IPS-18a (cell line): Measurements from ENCODE around the gene AK4.

ENCODE experiments used
- H3K27ac ChIP-seq: one replicate; pipeline ENCODE4 v1.5.1; 2013; ENCODE audit warnings: low read length
- H3K27me3 ChIP-seq: one replicate; pipeline ENCODE4 v1.6.1; 2013; ENCODE audit warnings: mild to moderate bottlenecking, low read length; ENCODE audit not compliant: control insufficient read depth, insufficient read depth
- H3K36me3 ChIP-seq: one replicate; pipeline ENCODE4 v1.6.1; 2013; ENCODE audit warnings: low read depth, low read length; ENCODE audit not compliant: control insufficient read depth
- H3K4me1 ChIP-seq: one replicate; pipeline ENCODE4 v1.6.1; 2013; ENCODE audit warnings: low read depth, low read length; ENCODE audit not compliant: control insufficient read depth
- H3K4me3 ChIP-seq: one replicate; pipeline ENCODE4 v1.5.1; 2013; ENCODE audit warnings: low read length
- H3K9ac ChIP-seq: one replicate; pipeline ENCODE4 v1.6.1; 2013; ENCODE audit warnings: mild to moderate bottlenecking, low read length, moderate library complexity
- H3K9me3 ChIP-seq: one replicate; pipeline ENCODE4 v1.6.1; 2013; ENCODE audit warnings: low read depth, low read length; ENCODE audit not compliant: control insufficient read depth

The AK4 gene

GRCh38 chr1:65260851-65261473, 113.0 kb downstream of the AK4 start:
- H3K4me3 ChIP-seq, result no peak overlapping the region
- no peaks in the 10 kb centered on the region for H3K9me3 ChIP-seq
- H3K9ac ChIP-seq, result no peak overlapping the region
- no peaks in the 10 kb centered on the region for H3K36me3 ChIP-seq
- H3K4me1 ChIP-seq, result peaks cover 12% of the 10 kb centered on the region
- no peak overlapping the region for H3K27ac ChIP-seq
- H3K27me3 ChIP-seq, result peaks cover 16% of the 10 kb centered on the region

GRCh38 chr1:65263286-65263685, 115.3 kb downstream of the AK4 start:
- Histone ChIP-seq H3K4me3 (no peak overlapping the region), H3K27me3 (peaks cover 32% of the 10 kb centered on the region), H3K9ac (no peak overlapping the region), H3K36me3 (no peaks in the 10 kb centered on the region), H3K4me1 (peaks cover 26% of the 10 kb centered on the region), H3K27ac (no peak overlapping the region), H3K9me3 (no peaks in the 10 kb centered on the region)

DNA sequence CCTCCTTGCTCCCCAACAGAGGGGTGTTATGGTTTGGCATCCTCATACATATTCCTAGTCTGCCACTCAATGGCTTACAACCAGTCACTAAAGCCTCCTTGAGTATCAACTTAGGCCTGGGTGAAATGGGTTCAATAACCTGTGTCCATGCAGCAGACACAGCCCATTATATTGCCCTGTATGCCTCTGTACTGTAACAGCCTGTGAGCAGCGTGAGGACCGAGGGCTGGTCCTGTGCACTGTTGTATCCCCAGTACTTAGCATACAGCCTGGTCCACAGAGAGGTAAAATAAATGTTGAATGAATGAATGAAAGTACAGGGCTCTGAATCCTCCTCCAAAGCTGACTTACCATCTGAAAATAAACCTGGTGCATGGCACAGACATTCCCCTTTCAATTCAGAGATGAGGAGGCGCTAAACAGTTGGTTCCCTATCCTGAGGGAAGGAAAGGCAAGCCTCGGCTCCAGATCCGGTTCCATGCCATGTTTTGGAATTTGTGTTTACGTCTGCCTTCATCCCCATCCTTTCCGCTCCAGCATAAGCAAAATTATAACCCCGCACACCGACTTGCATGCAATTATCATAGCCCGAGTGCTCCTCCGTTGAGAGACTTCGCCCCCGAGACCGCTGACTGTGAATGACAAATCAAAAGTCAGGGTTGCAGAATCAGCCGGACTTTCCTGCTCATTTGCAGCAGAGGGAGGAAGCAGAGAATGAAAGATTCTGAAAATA, 116.4 kb downstream of the AK4 start:
- Histone ChIP-seq H3K9ac (no peak overlapping the region), H3K4me3 (peak overlapping the region; percentile 91), H3K36me3 (no peaks in the 10 kb centered on the region), H3K27ac (no peak overlapping the region), H3K9me3 (no peaks in the 10 kb centered on the region), H3K4me1 (peaks cover 26% of the 10 kb centered on the region), H3K27me3 (peaks cover 32% of the 10 kb centered on the region)

DNA sequence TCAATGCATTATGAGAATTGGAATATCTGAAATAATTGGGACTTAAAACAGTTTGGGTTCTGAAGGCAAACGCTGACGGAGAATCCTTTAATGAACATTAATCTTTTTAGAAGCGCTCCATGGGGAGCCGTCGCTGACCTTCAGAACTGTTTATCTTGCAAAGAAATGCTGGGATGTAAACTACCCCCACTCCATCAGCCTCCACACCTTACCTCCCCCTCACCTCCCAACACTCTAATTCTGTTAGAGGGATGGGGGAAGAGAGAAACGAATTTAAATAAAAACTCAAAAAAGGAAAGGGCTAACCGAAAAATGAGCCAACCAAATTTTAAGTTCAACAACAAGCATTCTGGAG, 117.3 kb downstream of the AK4 start:
- H3K9ac ChIP-seq, result peak overlapping the region; percentile 70
- H3K27me3 ChIP-seq, result peaks cover 32% of the 10 kb centered on the region
- no peaks in the 10 kb centered on the region for H3K9me3 ChIP-seq
- H3K4me1 ChIP-seq, result peaks cover 26% of the 10 kb centered on the region
- H3K36me3 ChIP-seq, result no peaks in the 10 kb centered on the region
- peak overlapping the region; percentile 91 for H3K4me3 ChIP-seq
- H3K27ac ChIP-seq, result no peak overlapping the region

DNA sequence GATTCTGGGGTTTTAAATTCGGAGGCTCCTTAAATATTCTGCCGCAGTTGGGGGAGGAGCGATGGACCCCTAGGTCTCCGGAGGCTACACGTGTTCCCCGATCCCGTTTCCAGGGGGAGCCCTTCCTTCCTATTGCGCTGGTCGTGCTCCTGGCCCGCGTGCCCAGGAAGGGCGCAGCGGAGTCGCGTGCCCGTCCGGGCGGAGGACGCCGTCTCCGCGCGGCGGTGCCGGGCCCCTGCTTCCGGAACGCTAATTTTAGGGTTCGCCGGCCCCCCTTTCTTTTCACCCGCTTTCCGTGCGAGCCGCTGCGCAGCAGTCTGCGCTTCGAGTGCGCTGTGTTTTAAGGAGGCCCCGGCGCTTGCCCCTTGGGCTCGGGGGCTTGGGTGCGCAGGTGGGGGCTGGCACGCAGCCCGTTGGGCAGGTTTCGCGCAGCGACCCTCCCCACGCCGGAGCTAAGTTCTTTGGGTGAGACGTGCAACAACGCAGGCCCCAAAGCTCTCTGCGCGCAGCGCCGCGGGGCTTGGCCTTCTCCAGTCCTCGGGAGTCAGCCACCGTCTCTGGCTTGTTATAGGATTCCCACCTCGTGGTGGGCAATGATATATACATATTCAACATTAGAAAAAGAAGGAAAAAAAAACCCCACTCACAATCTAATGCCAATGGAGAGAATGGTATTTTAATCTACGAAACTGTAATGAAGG, 117.8 kb downstream of the AK4 start:
- peaks cover 26% of the 10 kb centered on the region for H3K4me1 ChIP-seq
- peaks cover 32% of the 10 kb centered on the region for H3K27me3 ChIP-seq
- H3K36me3 ChIP-seq, result no peaks in the 10 kb centered on the region
- H3K9ac ChIP-seq, result peak overlapping the region; percentile 70
- no peak overlapping the region for H3K27ac ChIP-seq
- H3K4me3 ChIP-seq, result peak overlapping the region; percentile 91
- no peaks in the 10 kb centered on the region for H3K9me3 ChIP-seq

GRCh38 chr1:65266476-65266875, 118.5 kb downstream of the AK4 start:
- Histone ChIP-seq H3K27ac (no peak overlapping the region), H3K9ac (peak overlapping the region; percentile 70), H3K4me3 (peak overlapping the region; percentile 91)

DNA sequence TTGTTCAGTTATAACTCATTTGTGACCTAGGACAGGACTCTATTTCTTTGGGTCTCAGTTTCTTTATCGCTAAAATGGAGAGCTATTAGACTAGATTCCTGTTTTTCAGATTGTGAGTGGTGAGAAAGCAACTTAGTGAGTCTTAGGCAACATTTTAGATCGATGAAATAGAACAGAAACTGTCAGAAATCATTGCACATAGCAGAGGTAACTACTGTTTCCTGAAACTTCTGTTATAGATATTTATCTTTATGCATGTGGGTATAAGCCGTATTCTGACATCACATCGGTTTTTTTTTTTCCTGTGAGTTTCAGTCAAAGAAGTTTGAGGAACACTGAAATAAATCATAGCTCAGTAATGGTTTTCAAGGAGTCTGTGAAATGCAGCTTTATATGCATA, 119.3 kb downstream of the AK4 start:
- Histone ChIP-seq H3K36me3 (no peaks in the 10 kb centered on the region), H3K27ac (no peak overlapping the region), H3K27me3 (peaks cover 32% of the 10 kb centered on the region), H3K4me3 (no peak overlapping the region), H3K9me3 (no peaks in the 10 kb centered on the region), H3K9ac (no peak overlapping the region), H3K4me1 (peaks cover 26% of the 10 kb centered on the region)

More at GRCh38 chr1:65266476-65266875, 118.5 kb downstream of the AK4 start:
- Histone ChIP-seq H3K27me3 (peaks cover 32% of the 10 kb centered on the region), H3K4me1 (peaks cover 26% of the 10 kb centered on the region), H3K36me3 (no peaks in the 10 kb centered on the region), H3K9me3 (no peaks in the 10 kb centered on the region)

- Histone ChIP-seq H3K9ac (no peak overlapping the region), H3K4me1 (peaks cover 26% of the 10 kb centered on the region), H3K27ac (no peak overlapping the region), H3K4me3 (no peak overlapping the region), H3K27me3 (peaks cover 32% of the 10 kb centered on the region), H3K36me3 (no peaks in the 10 kb centered on the region), H3K9me3 (no peaks in the 10 kb centered on the region)
Observed at GRCh38 chr1:65267683-65268082, 119.7 kb downstream of the AK4 start.

DNA sequence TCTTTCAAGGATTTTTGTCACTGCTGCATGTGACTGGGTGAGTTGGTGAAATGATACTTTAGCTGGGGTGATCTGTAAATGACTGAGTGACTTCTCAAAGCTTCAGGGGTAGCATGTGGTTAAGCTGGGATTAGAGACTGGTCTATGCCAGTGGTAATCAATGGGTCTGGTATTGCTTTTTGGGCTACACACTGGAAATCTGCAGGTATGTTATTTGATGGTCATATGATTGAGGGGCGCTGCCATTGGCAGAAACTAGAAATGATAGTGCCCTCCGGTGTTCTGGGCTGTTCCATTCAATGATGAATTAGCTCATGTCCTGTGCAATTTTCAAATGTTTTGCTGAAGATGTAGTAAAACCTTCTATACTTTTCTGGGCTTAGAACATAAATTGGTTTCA, 121.6 kb downstream of the AK4 start:
- H3K9ac ChIP-seq, result no peak overlapping the region
- peaks cover 27% of the 10 kb centered on the region for H3K27me3 ChIP-seq
- H3K9me3 ChIP-seq, result no peaks in the 10 kb centered on the region
- no peak overlapping the region for H3K27ac ChIP-seq
- no peaks in the 10 kb centered on the region for H3K36me3 ChIP-seq
- peaks cover 22% of the 10 kb centered on the region for H3K4me1 ChIP-seq
- H3K4me3 ChIP-seq, result no peak overlapping the region

DNA sequence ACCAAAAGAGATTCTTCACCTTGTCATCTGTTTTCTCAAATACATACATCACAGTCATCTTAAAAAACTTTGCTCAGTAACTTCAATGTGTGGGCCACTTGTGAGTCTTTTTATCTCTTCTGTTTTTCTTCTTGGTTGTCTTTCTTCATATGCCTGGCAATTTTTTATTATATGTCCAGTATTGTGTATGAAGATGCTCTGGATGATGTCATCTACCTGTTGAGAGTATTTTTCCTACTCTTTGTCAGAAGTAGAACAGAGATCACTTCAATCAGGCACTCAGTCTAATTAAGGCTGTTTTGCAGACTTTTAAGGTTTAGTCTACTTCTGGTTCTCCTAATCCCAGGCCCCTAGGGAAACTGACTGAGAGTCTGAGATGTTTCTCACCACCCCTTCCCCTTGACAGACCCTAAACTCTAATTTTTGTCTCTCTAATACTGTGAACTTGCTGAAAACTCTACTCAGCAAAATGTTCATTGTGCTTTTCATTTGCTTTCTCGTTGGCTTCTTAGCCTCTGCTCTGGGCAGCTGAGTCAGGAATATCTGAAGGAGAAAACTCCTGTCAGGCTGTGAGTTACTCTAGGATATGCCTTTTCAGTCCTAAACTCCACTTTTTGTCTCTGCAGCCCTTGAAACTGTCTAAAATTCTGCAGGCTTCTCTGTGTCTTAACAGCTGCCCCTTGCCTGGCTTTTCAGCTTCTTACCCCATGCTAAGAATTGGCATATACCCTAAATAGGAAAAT, 128.4 kb downstream of the AK4 start:
- Histone ChIP-seq H3K36me3 (no peaks in the 10 kb centered on the region), H3K9ac (no peak overlapping the region), H3K27ac (no peak overlapping the region), H3K27me3 (peaks cover 9% of the 10 kb centered on the region), H3K9me3 (no peaks in the 10 kb centered on the region), H3K4me3 (peak overlapping the region; percentile 13), H3K4me1 (peaks cover 40% of the 10 kb centered on the region)

GRCh38 chr1:65277605-65278347, 129.8 kb downstream of the AK4 start:
- H3K9me3 ChIP-seq, result no peaks in the 10 kb centered on the region
- peaks cover 9% of the 10 kb centered on the region for H3K27me3 ChIP-seq
- H3K4me1 ChIP-seq, result peaks cover 48% of the 10 kb centered on the region
- H3K27ac ChIP-seq, result no peak overlapping the region
- peak overlapping the region; percentile 46 for H3K4me3 ChIP-seq
- no peak overlapping the region for H3K9ac ChIP-seq
- H3K36me3 ChIP-seq, result no peaks in the 10 kb centered on the region
